HCT116 (cell line): ENCODE results near the gene LAMB2. TPM values are rescaled to one million over a fixed set of nuclear protein-coding genes. Genes with fewer than 3 reads are reported as not detected.
A peak's percentile ranks its signal among the peaks of the same experiment; 100 is the strongest.

ENCODE experiments used
- ATAC-seq: fragments of 200-7000 bp; cut with Tn5 transposase; 2 replicates; pipeline ENCODE4 v1.9.1; 2020; ENCODE audit warnings: mild to moderate bottlenecking, moderate library complexity
- BruUV-seq: library from RNA; stranded (reverse); fragments of 400-500 nt; replicated peaks from 2 replicates; lab custom pipeline; 2021; lab: Mats Ljungman, UMichigan
- CTCF ChIA-PET: fragments of 300-600 bp; sonication (Branson Sonifier 250); formaldehyde crosslinking; loops from one replicate; lab custom pipeline; 2021; ENCODE audit warnings: antibody characterized with exemption; lab: Charles Lee
- POLR2A ChIA-PET: fragments of 300-600, 350-600 bp; sonication (Branson Sonifier 250); formaldehyde crosslinking; loops from one replicate; lab custom pipeline; 2021; ENCODE audit warnings: antibody characterized with exemption; lab: Charles Lee
- RAD21 ChIA-PET, 2 experiments: fragments of 300-600 bp; sonication (Branson Sonifier 250); formaldehyde crosslinking; loops; one replicate each; lab custom pipeline; 2023; ENCODE audit warnings: low total read pairs in 2 of 2; ENCODE audit not compliant: uncharacterized antibody in 2 of 2, unreplicated experiment in 2 of 2, low non-redundant PET in 1 of 2; lab: Charles Lee
- DNase-seq: peaks from one replicate; pipeline ENCODE4 v3.0.0-alpha.2; 2010; ENCODE audit warnings: low read depth, low spot score
- H2AFZ ChIP-seq: fragments of 200-600 bp; shearing (Covaris generic), sonication (generic); 2 replicates; pipeline ENCODE4 v1.6.1; 2017; ENCODE audit warnings: low read depth, mixed run types, mixed read lengths, antibody characterized with exemption, low read length; ENCODE audit not compliant: poor library complexity, severe bottlenecking
- H3K27ac ChIP-seq: 2 replicates; pipeline ENCODE4 v1.5.1; 2012; ENCODE audit warnings: low read depth, low read length
- H3K27me3 ChIP-seq: fragments of 200-600 bp; sonication (generic); 2 replicates; pipeline ENCODE4 v1.6.1; 2016; ENCODE audit warnings: mixed run types, low read length, mixed read lengths; ENCODE audit not compliant: insufficient read depth
- H3K36me3 ChIP-seq, 2 experiments: fragments of 200-500 bp in 1 of 2; fragments of 200-600 bp in 1 of 2; sonication (Bioruptor generic) in 1 of 2; sonication (generic) in 1 of 2; 2 replicates each; pipeline versions ENCODE4 v1.5.1 to v1.6.1; 2014 to 2016; ENCODE audit warnings: low read length in 2 of 2, inconsistent platforms in 1 of 2, mixed read lengths in 1 of 2, mixed run types in 1 of 2; ENCODE audit not compliant: insufficient read depth in 2 of 2, control insufficient read depth in 1 of 2
- H3K4me1 ChIP-seq, 2 experiments: fragments of 200-600 bp in 1 of 2; sonication (generic) in 1 of 2; 2 replicates each; pipeline versions ENCODE4 v1.5.1 to v1.6.1; 2012 to 2017; ENCODE audit warnings: low read length in 2 of 2, inconsistent platforms in 1 of 2, mild to moderate bottlenecking in 1 of 2, mixed read lengths in 1 of 2, mixed run types in 1 of 2, moderate library complexity in 1 of 2; ENCODE audit not compliant: insufficient read depth in 2 of 2, control insufficient read depth in 1 of 2
- H3K4me2 ChIP-seq: fragments of 200-600 bp; sonication (generic); 2 replicates; pipeline ENCODE4 v1.6.1; 2017; ENCODE audit warnings: mixed run types, low read length, mixed read lengths
- H3K4me3 ChIP-seq, 2 experiments: fragments of 200-600 bp in 1 of 2; sonication (generic) in 1 of 2; replicated peaks in 1 of 2; 2 replicates each; pipeline ENCODE4 v1.5.1; 2011 to 2016; ENCODE audit warnings: low read length in 2 of 2, control low read depth in 1 of 2, low read depth in 1 of 2, mild to moderate bottlenecking in 1 of 2, mixed read lengths in 1 of 2, mixed run types in 1 of 2
- H3K79me2 ChIP-seq: fragments of 200-600 bp; sonication (generic); 2 replicates; pipeline ENCODE4 v1.6.1; 2017; ENCODE audit warnings: mild to moderate bottlenecking, mixed run types, low read length, moderate library complexity, mixed read lengths; ENCODE audit not compliant: insufficient read depth
- H3K9ac ChIP-seq: fragments of 200-600 bp; sonication (generic); 2 replicates; pipeline ENCODE4 v1.6.1; 2016; ENCODE audit warnings: low read length, mixed read lengths
- H3K9me2 ChIP-seq: fragments of 200-600 bp; sonication (generic), shearing (Covaris generic); 2 replicates; pipeline ENCODE4 v1.6.1; 2017; ENCODE audit warnings: mixed run types, mild to moderate bottlenecking, moderate library complexity; ENCODE audit not compliant: insufficient read depth
- H3K9me3 ChIP-seq, 2 experiments: fragments of 200-500 bp in 1 of 2; fragments of 200-600 bp in 1 of 2; sonication (Bioruptor generic) in 1 of 2; sonication (generic) in 1 of 2; 2 replicates each; pipeline ENCODE4 v1.6.1; 2014 to 2017; ENCODE audit warnings: low read length in 2 of 2, mixed read lengths in 2 of 2, inconsistent platforms in 1 of 2, low read depth in 1 of 2, mild to moderate bottlenecking in 1 of 2, mixed run types in 1 of 2, moderate library complexity in 1 of 2; ENCODE audit not compliant: control insufficient read depth in 1 of 2, insufficient read depth in 1 of 2
- H4K20me1 ChIP-seq: fragments of 200-600 bp; sonication (generic), shearing (Covaris generic); 2 replicates; pipeline ENCODE4 v1.6.1; 2017; ENCODE audit warnings: mixed run types, mild to moderate bottlenecking, moderate library complexity; ENCODE audit not compliant: insufficient read depth
- ATF3 ChIP-seq: IDR thresholded peaks from 2 replicates; pipeline ENCODE4 v1.6.1; 2012
- CEBPB ChIP-seq: IDR thresholded peaks from 2 replicates; pipeline ENCODE4 v1.6.1; 2012; ENCODE audit warnings: low read depth
- CTCF ChIP-seq, 3 experiments: fragments of 200-600 bp in 1 of 3; sonication (generic) in 1 of 3; IDR thresholded peaks in 2 of 3; conservative IDR thresholded peaks in 1 of 3; 2 replicates each; pipeline ENCODE4 v1.5.1; 2012 to 2017; ENCODE audit warnings: low read depth in 2 of 3, low read length in 2 of 3, antibody characterized with exemption in 1 of 3, borderline replicate concordance in 1 of 3, control low read depth in 1 of 3, mild to moderate bottlenecking in 1 of 3, mixed read lengths in 1 of 3, mixed run types in 1 of 3, moderate library complexity in 1 of 3; ENCODE audit not compliant: insufficient read depth in 1 of 3
- EGR1 ChIP-seq: IDR thresholded peaks from 2 replicates; pipeline ENCODE4 v1.6.1; 2012; ENCODE audit warnings: low read depth
- ELF1 ChIP-seq: IDR thresholded peaks from 2 replicates; pipeline ENCODE4 v1.6.1; 2012; ENCODE audit warnings: low read depth, borderline replicate concordance
- EZH2phosphoT487 ChIP-seq: fragments of 200-600 bp; IDR thresholded peaks from 2 replicates; pipeline ENCODE4 v1.6.1; 2018; ENCODE audit warnings: antibody characterized with exemption, borderline replicate concordance
- JUND ChIP-seq: IDR thresholded peaks from 2 replicates; pipeline ENCODE4 v1.6.1; 2012
- MAX ChIP-seq: IDR thresholded peaks from 2 replicates; pipeline ENCODE4 v1.6.1; 2012
- POLR2AphosphoS5 ChIP-seq: IDR thresholded peaks from 2 replicates; pipeline ENCODE4 v1.6.1; 2011; ENCODE audit warnings: mild to moderate bottlenecking, low read depth, low read length, moderate library complexity
- REST ChIP-seq: IDR thresholded peaks from 2 replicates; pipeline ENCODE4 v1.6.1; 2012; ENCODE audit warnings: low read depth
- SP1 ChIP-seq: IDR thresholded peaks from 2 replicates; pipeline ENCODE4 v1.6.1; 2012; ENCODE audit warnings: low read depth
- SRF ChIP-seq: IDR thresholded peaks from 2 replicates; pipeline ENCODE4 v1.6.1; 2012; ENCODE audit warnings: low read depth
- YY1 ChIP-seq: IDR thresholded peaks from 2 replicates; pipeline ENCODE4 v1.6.1; 2011; ENCODE audit warnings: low read length, low read depth, moderate library complexity, mild to moderate bottlenecking; ENCODE audit not compliant: insufficient replicate concordance; ENCODE audit errors: extremely low read depth
- ZBTB33 ChIP-seq: IDR thresholded peaks from 2 replicates; pipeline ENCODE4 v1.6.1; 2011; ENCODE audit warnings: mild to moderate bottlenecking, low read length, moderate library complexity; ENCODE audit not compliant: insufficient replicate concordance; ENCODE audit errors: extremely low read depth
- ZFX ChIP-seq: fragments of 450-650 bp; IDR thresholded peaks from 2 replicates; pipeline ENCODE4 v1.6.1; 2017
- ZNF274 ChIP-seq: fragments of 200-500 bp; sonication (Bioruptor generic); IDR thresholded peaks from 2 replicates; pipeline ENCODE4 v1.6.1; 2014; ENCODE audit warnings: mild to moderate bottlenecking, low read depth, low read length, inconsistent platforms
- intact Hi-C: fragments of 100-400 bp; cut with micrococcal nuclease; formaldehyde crosslinking; loops from 2 replicates; pipeline ENCODE4 v1.10.0; 2022
- total RNA-seq: library from RNA; stranded (reverse); gene quantifications from one replicate; pipeline ENCODE4 v1.2.1, GENCODE V29; 2021; ENCODE audit not compliant: unreplicated experiment

LAMB2 gene
- total RNA-seq, 1 experiment from 2014 or later: 213 TPM

- no peaks in the 10 kb centered on the region for H3K27me3 ChIP-seq
- BruUV-seq: no TSS peak
- H3K9me2 ChIP-seq: no peaks in the 10 kb centered on the region
- no peak overlapping the region for H3K4me2 ChIP-seq
- H3K79me2 ChIP-seq: peaks cover 21% of the 10 kb centered on the region
- no peak overlapping the region for H3K9ac ChIP-seq
- RAD21 ChIA-PET: no interaction called here
- no peaks in the 10 kb centered on the region for H4K20me1 ChIP-seq
- H3K36me3 ChIP-seq: peaks cover 17 to 19% of the 10 kb centered on the region in 2 experiments; a peak in 3 of 4 replicates
- H3K27ac ChIP-seq: peak overlapping the region; percentile 100; the same call in 1 of the 2 replicates
- peaks cover 7 to 14% of the 10 kb centered on the region in 2 experiments for H3K4me1 ChIP-seq
- H3K9me3 ChIP-seq: no peaks in the 10 kb centered on the region
- no peak overlapping the region for H3K4me3 ChIP-seq
- TF ChIP-seq CEBPB (no peak), JUND (no peak), ATF3 (no peak), CTCF (IDR thresholded peaks at IDR 0.05 in 2 of 3, conservative IDR thresholded peaks at IDR 0.05 in 1 of 3; ENCODE audit: borderline replicate concordance in 1 of 3, insufficient read depth in 1 of 3, low read depth in 2 of 3, low read length in 2 of 3) (no peak), REST (no peak), POLR2AphosphoS5 (no peak), SP1 (no peak), ELF1 (no peak), ZFX (no peak), EZH2phosphoT487 (no peak), EGR1 (no peak), ZNF274 (no peak), ZBTB33 (no peak), MAX (no peak), SRF (no peak), YY1 (no peak)
- TF ChIP-seq, all 23 proteins: peak for 0
- ATAC-seq: no peak
- DNase-seq: no peak
- intact Hi-C loops: no loop called here
- ChIA-PET CTCF (no interaction called here), POLR2A (no interaction called here)
- no peak overlapping the region for H2AFZ ChIP-seq
These were observed 10.8 kb downstream of the LAMB2 start for GRCh38 chr3:49122022-49122421.
